Skin epidermis (tissue), 12 donors: ENCODE results near the gene SYCE3.
"Not testable (repeated sequence)": the region's sequence is repeated elsewhere in the genome, so short reads cannot be mapped to it uniquely, and the experiment has no call there.

ENCODE experiments used
- H3K27ac ChIP-seq, 21 experiments: fragments of 200-600 bp; sonication (generic) in 11 of 21; one replicate each; pipeline ENCODE4 v1.5.0; 2020; ENCODE audit warnings: mild to moderate bottlenecking in 3 of 21, inconsistent platforms in 2 of 21, moderate library complexity in 2 of 21
- H3K4me3 ChIP-seq, 7 experiments: fragments of 200-600 bp; sonication (generic) in 2 of 7; one replicate each; pipeline ENCODE4 v1.5.0; 2020; ENCODE audit warnings: inconsistent platforms in 2 of 7, mild to moderate bottlenecking in 2 of 7, moderate library complexity in 1 of 7

SYCE3 gene

DNA sequence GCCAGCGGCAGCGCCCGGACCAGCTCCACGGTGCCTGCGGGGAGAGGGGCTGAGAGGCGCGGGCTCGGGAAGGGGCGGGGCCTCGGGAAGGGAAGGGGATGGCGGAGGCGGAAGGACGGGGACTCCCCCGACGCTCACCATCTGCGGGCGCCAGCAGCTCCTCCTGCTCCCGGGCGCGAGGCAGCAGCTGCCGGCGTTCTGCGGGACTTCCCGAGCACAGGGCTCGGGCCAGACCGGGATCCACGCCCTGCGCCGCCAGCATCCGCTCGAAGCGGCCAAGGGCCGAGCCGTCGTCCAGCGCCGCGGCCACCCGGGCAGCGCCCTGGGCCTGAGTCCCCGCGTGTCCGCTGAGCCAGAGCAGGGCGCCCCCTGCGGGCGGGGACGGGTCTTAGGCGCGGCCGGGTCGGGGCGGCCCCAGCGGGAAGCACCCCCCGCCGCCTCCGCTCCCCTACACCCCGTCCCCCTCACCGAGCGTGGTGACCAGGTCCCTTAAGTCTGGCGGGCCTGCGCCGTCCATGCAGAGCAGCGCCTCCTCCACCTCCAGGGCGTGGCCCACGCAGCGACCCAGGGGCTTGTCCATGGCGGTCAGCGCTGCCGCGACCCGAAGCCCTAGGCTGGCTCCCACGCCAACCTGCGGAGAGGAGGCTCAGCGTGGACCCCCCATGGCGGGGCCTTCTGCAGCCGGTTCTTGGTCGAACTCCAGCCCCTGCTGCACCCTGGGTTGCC, 36.4 kb downstream of the SYCE3 start:
- Histone ChIP-seq H3K27ac (peak overlapping the region; percentile 78 to 100 (median 98)), H3K4me3 (peak overlapping the region; percentile 54 to 87 (median 74))

- peak overlapping the region; percentile 54 to 87 (median 74) for H3K4me3 ChIP-seq
- peak overlapping the region; percentile 78 to 100 (median 98) for H3K27ac ChIP-seq
Observed at GRCh38 chr22:50525858-50526107, 36.9 kb downstream of the SYCE3 start.

GRCh38 chr22:50525104-50525857, 37.4 kb downstream of the SYCE3 start, which contains the start of gene SCO2:
TSS of gene SCO2 (minus strand) at chr22:50525598. CDS start at chr22:50524411, 1,187 bp downstream.
- Histone ChIP-seq H3K4me3 (peak within 1 kb of the TSS; percentile 54 to 87 (median 74)), H3K27ac (peak within 1 kb of the TSS; percentile 78 to 100 (median 98))

DNA sequence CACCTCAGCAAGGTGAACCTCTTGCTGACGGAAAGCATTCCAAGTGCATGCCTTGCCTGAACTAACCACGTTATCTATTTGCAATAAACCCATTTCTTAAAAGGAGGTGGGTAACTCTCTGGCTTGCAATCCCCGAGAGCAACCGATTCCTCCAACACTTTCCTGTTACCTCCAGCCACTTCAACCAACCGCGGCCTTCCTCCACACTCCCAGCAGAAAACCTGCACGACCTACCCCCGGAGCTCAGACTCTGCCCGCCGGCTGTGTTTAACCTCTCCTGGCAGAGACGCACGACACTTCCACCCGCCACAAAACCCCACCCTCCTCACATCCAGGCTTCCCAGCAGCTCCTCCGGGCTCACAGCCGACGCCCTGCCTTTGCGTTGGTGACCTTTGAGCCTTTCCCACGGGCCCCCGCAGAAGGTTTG, 38.0 kb downstream of the SYCE3 start:
- peak overlapping the region; percentile 54 to 87 (median 74) for H3K4me3 ChIP-seq
- peak overlapping the region; percentile 66 to 100 (median 98) for H3K27ac ChIP-seq

DNA sequence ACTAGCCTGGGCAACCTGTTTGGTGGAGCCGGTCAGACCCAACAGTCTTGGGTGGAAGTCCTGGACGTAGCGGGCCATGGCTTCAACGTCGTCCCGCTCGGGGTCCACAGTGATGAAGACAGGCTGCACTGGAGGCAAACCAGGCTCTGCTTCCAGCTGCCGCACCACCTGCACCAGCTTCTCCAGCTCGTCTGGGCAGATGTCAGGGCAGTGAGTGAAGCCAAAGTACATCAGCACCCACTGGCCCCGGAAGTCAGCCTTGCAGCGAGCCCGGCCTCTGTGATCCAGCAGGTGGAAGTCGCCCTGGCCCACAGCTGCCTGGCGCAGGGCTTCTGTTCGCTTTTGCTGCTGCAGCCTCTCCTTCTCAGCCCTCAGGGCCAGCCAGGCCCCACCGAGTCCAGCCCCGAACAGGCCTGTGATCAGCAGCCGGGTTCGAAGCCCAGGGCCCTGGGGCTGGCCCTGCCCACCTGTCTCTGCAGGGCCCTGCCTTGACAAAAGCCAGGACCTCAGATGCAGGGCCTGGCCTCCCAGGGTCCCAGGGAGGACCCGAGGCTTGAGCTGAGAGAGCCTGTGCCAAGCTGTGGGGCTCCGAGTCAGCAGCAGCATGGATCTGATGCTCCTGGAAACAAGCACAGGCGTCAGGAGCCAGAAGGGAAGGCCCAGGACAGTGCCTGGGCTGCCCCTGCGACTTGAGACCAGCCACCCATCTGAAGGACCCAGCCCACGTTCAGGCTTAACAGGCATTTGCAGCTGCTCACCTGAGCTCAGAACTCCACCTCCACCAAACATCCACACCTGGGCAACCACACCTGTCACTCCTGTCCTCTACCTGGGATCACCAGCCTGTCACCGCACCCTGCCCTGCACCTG, 38.7 kb downstream of the SYCE3 start:
- Histone ChIP-seq H3K4me3 (peak overlapping the region; percentile 54 to 87 (median 74)), H3K27ac (peak overlapping the region in 16 of 21 experiments; percentile 22 to 100 (median 98))

DNA sequence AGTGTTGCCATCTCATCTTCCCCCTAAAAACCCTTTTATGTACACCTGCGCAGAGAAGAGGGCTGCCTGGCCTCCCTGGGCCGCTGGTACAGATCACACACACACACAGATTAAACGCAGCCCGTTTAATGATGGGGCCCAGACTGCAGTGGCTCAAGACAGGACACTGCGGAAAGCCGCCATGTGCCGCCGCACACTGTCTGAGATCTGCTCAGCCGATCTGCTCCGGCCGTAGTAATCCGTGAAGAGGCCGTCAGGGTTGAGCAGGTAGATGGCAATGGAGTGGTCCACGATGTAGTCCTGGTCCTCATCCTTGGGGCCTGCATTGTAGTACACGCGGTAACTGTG, 39.3 kb downstream of the SYCE3 start:
- Histone ChIP-seq H3K4me3 (no peak overlapping the region), H3K27ac (no peak overlapping the region)

GRCh38 chr22:50522806-50523438, 39.8 kb downstream of the SYCE3 start:
- H3K27ac ChIP-seq: no peak overlapping the region

DNA sequence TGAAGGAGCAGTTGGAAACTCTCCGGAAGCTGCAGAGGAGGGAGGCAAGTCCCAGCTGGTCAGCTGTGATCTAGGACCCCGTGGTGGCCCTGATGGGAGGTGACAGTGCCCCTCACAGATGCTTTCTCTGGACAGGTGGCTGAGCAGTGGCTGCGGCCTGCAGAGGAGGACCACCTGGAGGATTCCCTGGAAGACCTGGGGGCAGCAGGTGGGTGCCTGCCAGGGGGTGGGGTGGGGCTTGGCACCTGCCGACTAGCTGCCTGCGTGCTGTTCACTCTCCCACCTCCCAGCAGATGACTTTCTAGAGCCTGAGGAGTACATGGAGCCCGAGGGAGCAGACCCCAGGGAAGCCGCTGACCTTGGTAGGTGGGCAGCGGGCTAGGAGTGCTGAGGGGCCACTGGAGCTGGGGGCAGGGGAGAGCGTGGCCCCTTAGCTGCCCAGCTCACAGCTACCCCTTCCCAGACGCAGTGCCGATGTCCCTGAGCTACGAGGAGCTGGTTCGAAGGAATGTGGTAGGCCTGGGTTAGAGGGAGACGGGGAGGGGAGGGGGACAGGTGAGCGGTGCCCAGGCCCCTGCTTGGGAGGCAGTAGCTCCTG, 40.4 kb downstream of the SYCE3 start:
- H3K4me3 ChIP-seq: no peak overlapping the region
- no peak overlapping the region for H3K27ac ChIP-seq

More at GRCh38 chr22:50522806-50523438, 39.8 kb downstream of the SYCE3 start:
- no peak overlapping the region for H3K4me3 ChIP-seq

- Histone ChIP-seq H3K27ac (no peak overlapping the region), H3K4me3 (no peak overlapping the region)
Observed at GRCh38 chr22:50521710-50522109, 41.0 kb downstream of the SYCE3 start.

DNA sequence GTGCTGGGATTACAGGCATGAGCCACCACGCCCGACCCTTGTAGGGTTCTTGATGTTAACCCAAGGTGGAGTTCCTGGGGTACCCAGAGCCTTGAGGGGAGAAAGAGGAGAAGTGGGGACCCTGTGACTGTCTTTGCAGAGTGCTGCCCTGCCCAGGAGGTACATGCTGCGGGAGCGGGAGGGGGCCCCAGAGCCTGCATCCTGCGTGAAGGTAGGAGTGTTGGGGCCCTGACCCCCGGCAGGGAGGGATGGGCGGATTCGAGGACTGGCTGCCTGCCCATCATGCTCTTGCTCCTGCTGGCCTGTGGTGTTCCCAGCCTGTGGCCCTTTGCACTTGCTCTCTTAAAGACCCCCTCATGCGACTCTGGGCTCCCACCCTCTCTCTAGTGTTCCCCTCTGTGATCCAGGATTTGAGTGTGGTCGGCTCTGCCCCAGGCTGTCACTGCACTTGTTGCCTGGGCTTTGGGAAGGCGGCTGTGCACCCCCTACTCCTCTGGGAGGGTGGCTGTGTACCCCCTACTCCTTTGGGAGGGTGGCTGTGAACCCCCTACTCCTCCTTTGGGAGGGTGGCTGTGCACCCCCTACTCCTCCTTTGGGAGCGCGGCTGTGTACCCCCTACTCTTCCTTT, 41.8 kb downstream of the SYCE3 start:
- Histone ChIP-seq H3K4me3 (no peak overlapping the region), H3K27ac (no peak overlapping the region)

DNA sequence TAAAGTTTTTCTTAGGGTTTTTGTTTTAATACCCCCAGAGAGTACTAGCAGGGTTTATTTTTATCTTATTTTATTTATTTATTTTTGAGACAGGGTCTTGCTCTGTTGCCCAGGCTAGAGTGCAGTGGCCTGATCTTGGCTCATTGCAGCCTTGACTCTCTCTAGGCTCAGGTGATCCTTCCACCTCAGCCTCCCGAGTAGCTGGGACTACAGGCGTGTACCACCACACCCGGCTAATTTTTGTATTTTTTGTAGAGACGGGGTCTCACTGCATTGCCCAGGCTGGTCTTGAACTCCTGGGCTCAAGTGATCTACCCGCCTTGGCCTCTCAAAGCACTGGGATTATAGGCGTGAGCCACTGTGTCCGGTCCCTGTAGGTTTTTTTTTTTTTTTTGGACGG, 42.5 kb downstream of the SYCE3 start:
- H3K27ac ChIP-seq, H3K4me3 ChIP-seq: not testable (repeated sequence)

DNA sequence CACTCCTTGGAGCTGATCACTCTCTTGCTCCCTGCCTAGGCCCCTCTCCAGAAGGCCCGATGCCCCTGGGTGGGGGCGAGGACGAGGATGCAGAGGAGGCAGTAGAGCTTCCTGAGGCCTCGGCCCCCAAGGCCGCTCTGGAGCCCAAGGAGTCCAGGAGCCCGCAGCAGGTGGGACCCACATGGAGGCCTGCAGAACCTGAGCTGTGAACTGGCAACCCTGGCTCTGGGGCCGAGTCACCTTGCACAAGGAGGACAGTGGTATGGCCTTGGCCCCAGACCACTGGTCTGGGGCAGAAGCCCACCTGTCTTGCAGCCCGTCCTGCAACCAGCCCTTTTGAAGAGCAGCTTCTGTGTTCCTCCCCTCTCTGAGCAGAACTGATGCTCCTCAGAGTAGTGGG, 43.6 kb downstream of the SYCE3 start:
- Histone ChIP-seq H3K4me3 (no peak overlapping the region), H3K27ac (no peak overlapping the region)

- Histone ChIP-seq H3K4me3 (no peak overlapping the region), H3K27ac (no peak overlapping the region)
Observed at GRCh38 chr22:50518606-50519005, 44.1 kb downstream of the SYCE3 start.

- Histone ChIP-seq H3K4me3 (no peak overlapping the region), H3K27ac (no peak overlapping the region)
Observed at GRCh38 chr22:50517495-50518260, 45.0 kb downstream of the SYCE3 start.

- Histone ChIP-seq H3K4me3 (no peak overlapping the region), H3K27ac (no peak overlapping the region)
Observed at GRCh38 chr22:50516891-50517290, 45.8 kb downstream of the SYCE3 start.

- no peak overlapping the region for H3K4me3 ChIP-seq
- H3K27ac ChIP-seq: no peak overlapping the region
Observed at GRCh38 chr22:50516068-50516467, 46.7 kb downstream of the SYCE3 start.

GRCh38 chr22:50513175-50513574, 49.5 kb downstream of the SYCE3 start:
- Histone ChIP-seq H3K27ac (no peak overlapping the region), H3K4me3 (no peak overlapping the region)

DNA sequence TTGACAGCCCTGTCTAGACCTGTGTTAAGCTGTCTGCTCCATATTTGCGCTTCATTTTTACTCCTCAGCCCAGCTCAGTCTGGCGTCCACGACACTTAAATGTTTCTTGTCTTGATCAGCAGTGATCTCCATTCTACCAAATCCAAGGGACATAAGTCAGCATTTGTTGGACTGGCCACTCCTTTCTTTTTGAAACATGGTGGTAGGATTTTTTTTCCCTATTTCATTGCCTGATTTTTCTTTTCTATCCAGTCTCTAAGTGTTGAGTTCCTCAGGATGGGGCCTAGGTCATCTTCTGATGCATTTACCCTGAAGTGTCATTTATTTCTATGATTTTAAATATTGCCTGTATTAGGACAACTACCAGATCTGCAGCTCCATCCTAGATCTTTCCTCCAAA, 53.8 kb downstream of the SYCE3 start:
- Histone ChIP-seq H3K4me3 (peak overlapping the region; percentile 71 to 95 (median 86)), H3K27ac (peak overlapping the region in 17 of 21 experiments; percentile 86 to 96 (median 92))
